Stimulated activated CD4-positive, alpha-beta T cell treated with anti-CD3 and anti-CD28 coated beads, Interleukin-1b, Interleukin-23, amount 100 ng/mL, for 48 hours (primary cell): ENCODE measurements around the gene TNIP1.

Experiments used
- DNase-seq: peaks from one replicate; pipeline ENCODE4 v3.0.0-alpha.2; 2020

The TNIP1 gene

GRCh38 chr5:151038801-151039238 lies 42.0 kb downstream of the TNIP1 start:
- peak; percentile 56 for DNase-seq

GRCh38 chr5:151038412-151038745 lies 42.5 kb downstream of the TNIP1 start:
- no peak for DNase-seq

- DNase-seq, result no peak
Observed at GRCh38 chr5:151037561-151038411, 43.0 kb downstream of the TNIP1 start.

- DNase-seq, result no peak
Observed at GRCh38 chr5:151036556-151036955, 44.3 kb downstream of the TNIP1 start.

GRCh38 chr5:151034422-151035379 lies 46.1 kb downstream of the TNIP1 start:
- no peak for DNase-seq

GRCh38 chr5:151033217-151033934 lies 47.5 kb downstream of the TNIP1 start:
- no peak for DNase-seq

- no peak for DNase-seq
Observed at GRCh38 chr5:151031554-151031953, 49.3 kb downstream of the TNIP1 start.

GRCh38 chr5:151030379-151030778 lies 50.5 kb downstream of the TNIP1 start:
- no peak for DNase-seq

- DNase-seq, result no peak
Observed at GRCh38 chr5:151030056-151030336, 50.8 kb downstream of the TNIP1 start.

GRCh38 chr5:151029179-151030055 lies 51.4 kb downstream of the TNIP1 start:
- DNase-seq, result no peak

- DNase-seq, result no peak
Observed at GRCh38 chr5:151028717-151029116, 52.1 kb downstream of the TNIP1 start.

GRCh38 chr5:151027961-151028479 lies 52.8 kb downstream of the TNIP1 start:
- no peak for DNase-seq

GRCh38 chr5:151026679-151027078 lies 54.2 kb downstream of the TNIP1 start:
- DNase-seq, result no peak

GRCh38 chr5:151026088-151026487 lies 54.7 kb downstream of the TNIP1 start:
- no peak for DNase-seq

GRCh38 chr5:151025250-151025606 lies 55.6 kb downstream of the TNIP1 start:
- no peak for DNase-seq

GRCh38 chr5:151024440-151025249 lies 56.2 kb downstream of the TNIP1 start:
- no peak for DNase-seq

GRCh38 chr5:151023651-151024050 lies 57.2 kb downstream of the TNIP1 start:
- no peak for DNase-seq

- no peak for DNase-seq
Observed at GRCh38 chr5:151023047-151023615, 57.7 kb downstream of the TNIP1 start.

GRCh38 chr5:151022511-151023018 lies 58.3 kb downstream of the TNIP1 start:
- no peak for DNase-seq

- DNase-seq, result no peak
Observed at GRCh38 chr5:151021746-151022145, 59.1 kb downstream of the TNIP1 start.
